Embryonic facial prominence (tissue), 1 donor: ENCODE data around the gene ETFA.
"Not testable (repeated sequence)": the region's sequence is repeated elsewhere in the genome, so short reads cannot be mapped to it uniquely, and the experiment has no call there.

Source experiments
- DNase-seq: peaks from one replicate; pipeline ENCODE4 v3.0.0-alpha.2; 2016; ENCODE audit errors: extremely low spot score

Gene ETFA

DNA sequence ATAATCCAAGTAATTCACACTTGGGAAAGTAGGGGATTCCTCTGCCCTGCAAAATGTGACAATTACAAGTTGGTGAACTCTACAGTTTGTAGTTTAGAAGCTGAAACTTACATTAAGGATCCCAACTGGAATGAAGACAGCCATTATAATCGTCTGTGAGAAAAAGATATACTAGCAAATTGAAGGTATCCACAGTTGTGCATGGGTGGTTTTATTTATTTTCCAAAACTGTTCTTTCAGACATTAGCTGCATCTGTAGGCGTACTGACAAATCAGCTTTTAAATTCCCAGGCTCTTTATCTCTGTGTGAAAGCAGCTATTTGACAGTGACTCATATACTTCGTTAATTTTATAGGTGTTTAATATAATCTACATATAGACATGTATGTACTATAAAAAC lies 12.8 kb upstream of the ETFA start:
- DNase-seq, result no peak

DNA sequence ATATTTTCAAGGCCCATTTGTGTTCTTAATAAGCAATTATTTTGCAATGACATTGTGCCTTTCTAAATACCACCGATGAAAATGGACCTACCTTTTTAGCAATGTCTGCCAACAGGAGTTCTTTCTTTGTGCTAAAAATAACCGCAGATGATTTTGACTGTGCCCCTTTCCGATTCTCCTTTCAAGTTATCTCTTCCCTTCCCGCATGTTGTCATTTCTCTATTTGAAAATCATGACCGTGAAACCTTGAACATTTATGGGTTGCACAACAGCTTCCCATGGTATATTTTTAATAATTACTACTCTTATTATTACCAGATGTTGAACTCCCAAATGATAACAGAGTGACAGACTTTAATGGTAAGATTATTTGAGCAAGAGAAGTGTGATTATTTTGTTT lies 10.3 kb upstream of the ETFA start:
- DNase-seq, result no peak

DNA sequence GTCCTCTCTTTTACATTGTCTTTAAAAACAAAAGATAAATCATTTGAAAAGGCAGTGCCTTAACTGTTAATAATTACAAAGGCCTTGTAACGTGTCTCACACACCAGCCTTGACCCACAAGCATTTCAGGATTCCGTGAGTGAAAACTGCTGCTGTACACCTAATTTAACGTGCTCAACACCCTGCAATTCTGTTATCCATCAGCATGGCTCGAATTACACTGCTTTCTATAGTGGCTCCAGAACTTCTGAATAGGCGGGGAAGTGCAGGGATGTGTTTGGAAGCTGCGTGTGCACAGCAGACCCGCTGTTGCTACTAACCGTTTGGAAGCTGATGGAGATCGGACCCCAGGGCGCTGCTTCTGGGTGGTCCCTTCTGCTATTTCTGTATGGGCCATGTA lies 9.9 kb upstream of the ETFA start:
- no peak for DNase-seq

- no peak for DNase-seq
These were observed 8.7 kb upstream of the ETFA start for GRCh38 chr15:76320012-76320411.

DNA sequence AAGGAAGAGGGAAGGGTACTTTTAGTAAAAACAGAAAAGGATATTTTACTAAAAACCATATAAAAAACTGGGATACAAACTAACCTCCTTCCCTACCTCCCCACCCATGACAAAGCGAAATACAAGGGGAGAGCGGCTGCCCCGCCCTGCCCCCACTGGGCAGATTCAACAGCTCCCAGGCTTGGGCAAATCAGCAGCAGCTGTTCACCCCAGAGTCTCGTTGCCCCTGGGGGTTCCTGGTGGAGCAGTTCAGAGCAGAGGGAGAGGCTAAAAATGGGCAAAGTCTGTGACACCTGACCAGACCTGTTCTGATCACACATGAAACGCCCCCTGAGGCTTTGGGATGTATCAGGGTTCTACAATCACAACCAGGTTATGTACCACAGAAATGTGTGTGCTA lies 2.5 kb upstream of the ETFA start:
- DNase-seq, result no peak

DNA sequence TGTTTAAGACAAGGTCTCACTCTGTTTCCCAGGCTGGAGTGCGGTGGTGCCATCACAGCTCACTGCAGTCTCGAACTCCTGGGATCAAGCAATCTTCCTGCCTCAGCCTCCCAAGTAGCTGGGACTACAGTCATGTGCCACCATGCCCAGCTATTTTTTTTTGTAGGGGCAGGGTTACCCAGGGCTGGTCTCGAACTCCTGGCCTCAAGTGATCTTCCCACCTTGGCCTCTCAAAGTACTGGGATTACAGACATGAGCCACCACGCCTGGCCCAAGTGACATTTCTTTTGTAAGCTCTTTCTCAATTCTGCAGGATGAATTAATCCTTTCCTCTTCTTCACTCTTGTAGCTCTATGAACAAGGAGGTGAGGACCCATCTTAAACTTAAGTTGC lies 1.9 kb upstream of the ETFA start:
- DNase-seq, result not testable (repeated sequence)

DNA sequence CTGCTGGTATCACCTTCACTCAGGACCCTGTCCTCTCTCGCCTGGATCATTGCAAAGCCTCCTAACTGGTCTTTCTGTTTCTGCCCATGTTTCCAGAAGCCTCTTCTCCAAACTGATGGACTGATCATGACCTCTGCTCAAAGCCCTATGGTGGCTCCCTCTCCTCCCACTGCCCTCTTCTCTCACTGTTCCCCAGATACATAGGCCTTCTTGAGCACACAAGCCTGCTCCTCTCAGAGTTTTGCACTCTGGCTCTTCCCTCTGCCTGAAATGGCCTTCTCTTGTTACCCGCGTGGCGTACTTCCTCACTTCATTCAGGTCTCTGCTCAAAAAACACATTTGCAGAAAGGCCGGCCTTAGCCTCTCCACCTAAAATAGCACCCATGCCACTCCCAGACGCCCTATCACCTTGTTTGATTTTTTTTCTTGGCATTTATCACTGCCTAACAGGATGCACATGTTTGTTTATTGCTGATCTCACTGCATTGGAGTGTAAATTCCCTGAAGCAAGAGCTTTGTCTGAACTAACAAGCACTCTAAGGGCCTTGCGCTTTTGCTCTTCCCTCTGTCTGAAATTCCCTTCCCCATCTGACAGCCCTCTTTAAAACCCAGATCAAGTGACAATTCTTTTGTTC lies 1.4 kb upstream of the ETFA start:
- DNase-seq, result no peak

DNA sequence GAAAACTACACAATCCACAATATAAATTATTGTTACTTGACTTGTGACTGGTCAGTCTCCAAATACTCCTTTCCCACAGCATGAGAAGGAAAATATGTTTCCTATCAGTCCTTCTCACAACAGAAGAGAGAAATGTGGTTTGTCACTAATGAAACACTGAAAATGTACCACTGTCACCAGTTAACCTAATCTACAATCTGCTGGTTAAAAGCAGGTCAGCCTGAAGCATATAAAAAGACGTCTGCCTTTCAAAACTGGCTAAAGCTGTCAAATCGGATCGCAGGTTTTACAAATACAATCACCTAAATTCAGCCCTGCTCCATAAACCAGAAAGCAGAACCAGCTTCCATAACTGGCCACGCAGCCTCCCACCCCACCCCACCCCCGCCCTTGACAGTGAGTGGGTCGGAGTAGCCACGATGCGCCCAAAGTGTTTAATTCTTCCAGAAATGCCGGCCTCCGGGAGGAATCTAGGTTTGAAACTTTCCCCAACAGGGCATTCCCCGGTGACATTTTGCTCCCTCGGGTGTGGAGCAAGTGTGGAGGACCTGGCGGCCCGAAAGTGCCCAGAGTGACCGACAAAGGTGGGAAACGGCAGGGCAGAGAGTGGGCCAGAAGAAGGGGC lies 682 bp downstream of the ETFA start:
- DNase-seq, result no peak

DNA sequence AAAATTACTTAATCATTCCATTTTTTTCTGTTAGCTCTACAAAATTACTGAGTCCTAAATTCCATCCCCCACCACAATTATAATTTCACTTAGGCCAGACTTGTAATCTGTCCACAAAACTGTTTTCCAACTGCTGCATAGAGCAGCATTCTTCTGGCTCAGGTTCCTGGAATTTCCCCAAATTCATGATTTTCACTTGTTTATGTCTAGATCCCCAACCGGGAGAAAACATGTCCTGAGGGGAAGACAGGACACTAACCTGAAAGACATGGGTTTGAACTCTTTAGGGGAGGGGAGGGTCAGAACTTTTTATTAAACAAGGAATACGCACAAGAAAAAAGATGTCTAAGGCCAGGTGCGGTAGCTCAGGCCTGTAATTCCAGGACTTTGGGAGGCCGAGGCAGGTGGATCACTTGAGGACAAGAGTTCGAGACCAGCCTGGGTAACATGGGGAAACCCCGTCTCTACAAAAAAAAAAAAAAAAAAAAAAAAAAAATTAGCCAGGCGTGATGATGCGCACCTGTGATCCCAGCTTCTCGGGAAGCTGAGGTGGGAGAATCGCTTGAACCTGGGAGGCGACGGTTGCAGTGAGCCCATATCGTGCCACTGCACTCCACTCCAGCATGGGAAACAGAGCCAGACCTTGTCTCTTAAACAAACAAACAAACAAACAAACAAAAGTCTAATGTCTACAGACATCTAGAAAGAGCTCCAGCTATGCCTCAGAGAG lies 1.5 kb downstream of the ETFA start:
- no peak for DNase-seq

GRCh38 chr15:76303909-76304308 lies 7.4 kb downstream of the ETFA start:
- DNase-seq, result no peak

GRCh38 chr15:76299786-76300185 lies 11.5 kb downstream of the ETFA start:
- DNase-seq, result no peak

- DNase-seq, result no peak
These were observed 12.3 kb downstream of the ETFA start for GRCh38 chr15:76298986-76299385.

DNA sequence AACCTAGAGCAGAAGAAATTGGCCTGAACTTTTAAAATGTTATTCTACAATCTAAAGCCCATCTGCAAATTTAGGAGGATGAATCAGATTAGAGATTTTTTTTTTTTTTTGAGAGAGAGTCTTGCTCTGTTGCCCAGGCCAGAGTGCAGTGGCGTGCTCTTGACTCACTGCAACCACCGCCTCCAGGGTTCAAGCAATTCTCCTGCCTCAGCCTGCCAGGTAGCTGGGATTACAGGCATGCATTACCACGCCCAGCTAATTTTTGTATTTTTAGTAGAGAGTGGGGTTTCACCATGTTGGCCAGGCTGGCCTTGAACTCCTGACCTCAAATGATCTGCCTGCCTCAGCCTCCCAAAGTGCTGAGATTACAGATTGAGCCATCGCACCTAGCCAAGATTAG lies 13.3 kb downstream of the ETFA start:
- not testable (repeated sequence) for DNase-seq

GRCh38 chr15:76296849-76297248 lies 14.4 kb downstream of the ETFA start:
- no peak for DNase-seq

DNA sequence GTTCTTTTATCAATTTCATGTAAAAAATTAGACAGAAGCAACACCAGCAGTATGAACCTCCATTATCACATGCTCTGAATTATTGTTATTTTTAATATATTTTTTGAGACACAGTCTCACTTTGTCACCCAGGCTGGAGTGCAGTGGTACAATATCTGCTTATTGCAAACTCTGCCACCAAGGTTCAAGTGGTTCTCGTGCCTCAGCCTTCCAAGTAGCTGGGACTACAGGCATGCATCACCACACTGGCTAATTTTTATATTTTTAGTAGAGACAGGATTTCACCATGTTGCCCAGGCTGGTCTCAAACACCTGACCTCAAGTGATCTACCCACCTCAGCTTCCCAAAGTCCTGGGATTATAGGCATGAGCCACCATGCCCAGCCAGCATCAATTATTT lies 16.8 kb downstream of the ETFA start:
- not testable (repeated sequence) for DNase-seq

DNA sequence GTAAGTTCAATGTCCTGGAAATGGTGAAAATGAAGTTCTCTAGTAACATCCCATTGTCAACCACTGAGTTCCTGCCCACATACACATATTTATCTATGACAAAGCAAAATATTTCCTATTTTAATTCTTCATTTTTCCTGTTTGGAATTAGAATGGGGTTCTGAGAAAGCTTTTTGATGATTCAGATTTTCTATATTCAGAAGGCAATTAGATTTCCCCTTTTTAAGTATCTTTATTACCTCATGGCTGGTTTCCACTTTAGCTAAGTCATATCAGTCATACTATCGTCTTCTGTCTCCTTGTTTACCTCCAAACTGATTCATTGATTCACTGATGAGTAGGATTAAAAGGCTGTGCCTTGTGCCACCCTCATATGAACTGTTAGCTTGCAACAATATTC lies 17.9 kb downstream of the ETFA start:
- no peak for DNase-seq

GRCh38 chr15:76289582-76289981 lies 21.7 kb downstream of the ETFA start:
- DNase-seq, result no peak

- DNase-seq, result no peak
These were observed 24.9 kb downstream of the ETFA start for GRCh38 chr15:76286271-76286879.

DNA sequence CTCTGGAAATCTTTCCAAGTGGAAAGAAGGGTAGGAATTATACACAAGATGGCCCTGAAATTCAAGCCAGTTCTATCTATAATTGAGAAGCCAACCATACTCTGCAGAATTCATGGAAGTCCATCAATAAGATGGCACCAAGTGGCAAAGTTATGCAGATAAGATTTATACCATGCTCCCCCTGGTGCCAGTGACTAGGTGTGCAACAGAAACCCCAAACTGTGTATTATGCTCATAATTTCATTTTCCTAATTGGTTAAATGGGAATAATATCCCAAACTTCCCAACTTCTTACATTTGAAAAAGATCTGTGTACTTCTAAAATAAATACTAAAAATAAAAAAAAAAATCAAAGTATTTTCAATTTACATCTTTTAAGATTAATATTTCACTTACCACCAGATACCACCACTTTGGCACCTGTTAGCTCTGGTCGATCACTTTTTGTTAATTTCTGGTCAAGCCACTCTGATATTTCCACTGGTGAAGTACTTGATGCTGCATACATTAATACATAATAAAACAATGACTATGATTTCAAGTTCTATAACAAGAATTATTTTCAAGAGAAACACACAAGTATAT lies 25.9 kb downstream of the ETFA start:
- no peak for DNase-seq

- no peak for DNase-seq
These were observed 28.8 kb downstream of the ETFA start for GRCh38 chr15:76282465-76282864.

- DNase-seq, result no peak
These were observed 32.6 kb downstream of the ETFA start for GRCh38 chr15:76278651-76279050.

DNA sequence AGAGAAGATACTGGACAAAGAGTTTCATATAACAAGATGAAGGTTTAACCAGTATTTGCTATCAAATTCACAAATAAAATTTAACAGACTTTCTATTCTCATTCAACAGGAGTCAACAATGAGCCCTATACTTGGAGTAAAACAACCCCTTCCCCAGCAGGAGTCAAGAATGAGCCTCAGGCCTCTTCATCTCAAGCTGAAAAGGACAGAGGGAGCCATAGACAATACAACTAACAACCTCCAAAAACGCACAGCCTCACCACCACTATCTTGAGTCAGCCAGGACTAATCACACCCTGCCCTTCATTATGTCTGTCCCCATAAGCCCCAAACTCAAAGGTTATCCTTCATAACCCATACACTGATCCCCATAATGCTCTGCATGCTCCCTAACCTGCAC lies 36.4 kb downstream of the ETFA start:
- no peak for DNase-seq

- no peak for DNase-seq
These were observed 37.0 kb downstream of the ETFA start for GRCh38 chr15:76274226-76274625.
